Peyer's patch (tissue), 4 donors: Measurements from ENCODE around the gene APC.

ENCODE experiments used
- POLR2A ChIP-seq, 2 donors: fragments of 450-650 bp; IDR thresholded peaks; one replicate each; pipeline ENCODE4 v1.5.1; 2017; ENCODE audit warnings: antibody characterized with exemption in 2 of 2, mild to moderate bottlenecking in 2 of 2, moderate library complexity in 2 of 2
- TF ChIP-seq, protein P1 (sequence below), 6 experiments: fragments of 450-650 bp in 4 of 6; fragments of 200-600 bp in 2 of 6; sonication (generic) in 1 of 6; IDR thresholded peaks; one replicate each; pipeline ENCODE4 v1.5.1; 2017 to 2019; ENCODE audit warnings: antibody characterized with exemption in 6 of 6, mild to moderate bottlenecking in 3 of 6, moderate library complexity in 1 of 6

GRCh38 chr5:112861638-112861985 lies 123.9 kb downstream of the APC start:
- TF ChIP-seq, protein P1, sequence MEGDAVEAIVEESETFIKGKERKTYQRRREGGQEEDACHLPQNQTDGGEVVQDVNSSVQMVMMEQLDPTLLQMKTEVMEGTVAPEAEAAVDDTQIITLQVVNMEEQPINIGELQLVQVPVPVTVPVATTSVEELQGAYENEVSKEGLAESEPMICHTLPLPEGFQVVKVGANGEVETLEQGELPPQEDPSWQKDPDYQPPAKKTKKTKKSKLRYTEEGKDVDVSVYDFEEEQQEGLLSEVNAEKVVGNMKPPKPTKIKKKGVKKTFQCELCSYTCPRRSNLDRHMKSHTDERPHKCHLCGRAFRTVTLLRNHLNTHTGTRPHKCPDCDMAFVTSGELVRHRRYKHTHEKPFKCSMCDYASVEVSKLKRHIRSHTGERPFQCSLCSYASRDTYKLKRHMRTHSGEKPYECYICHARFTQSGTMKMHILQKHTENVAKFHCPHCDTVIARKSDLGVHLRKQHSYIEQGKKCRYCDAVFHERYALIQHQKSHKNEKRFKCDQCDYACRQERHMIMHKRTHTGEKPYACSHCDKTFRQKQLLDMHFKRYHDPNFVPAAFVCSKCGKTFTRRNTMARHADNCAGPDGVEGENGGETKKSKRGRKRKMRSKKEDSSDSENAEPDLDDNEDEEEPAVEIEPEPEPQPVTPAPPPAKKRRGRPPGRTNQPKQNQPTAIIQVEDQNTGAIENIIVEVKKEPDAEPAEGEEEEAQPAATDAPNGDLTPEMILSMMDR (IDR thresholded peaks at IDR 0.05), result no peak
- TF ChIP-seq POLR2A (IDR thresholded peaks at IDR 0.05), result no peak
